GM19238 (cell line): ENCODE data around the gene PSMG2.
A peak's percentile ranks its signal among the peaks of the same experiment; 100 is the strongest.

ENCODE experiments used
- DNase-seq: peaks from one replicate; pipeline ENCODE4 v3.0.0; 2011; ENCODE audit warnings: low spot score; ENCODE audit not compliant: insufficient read length

PSMG2 gene, protein sequence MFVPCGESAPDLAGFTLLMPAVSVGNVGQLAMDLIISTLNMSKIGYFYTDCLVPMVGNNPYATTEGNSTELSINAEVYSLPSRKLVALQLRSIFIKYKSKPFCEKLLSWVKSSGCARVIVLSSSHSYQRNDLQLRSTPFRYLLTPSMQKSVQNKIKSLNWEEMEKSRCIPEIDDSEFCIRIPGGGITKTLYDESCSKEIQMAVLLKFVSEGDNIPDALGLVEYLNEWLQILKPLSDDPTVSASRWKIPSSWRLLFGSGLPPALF

DNA sequence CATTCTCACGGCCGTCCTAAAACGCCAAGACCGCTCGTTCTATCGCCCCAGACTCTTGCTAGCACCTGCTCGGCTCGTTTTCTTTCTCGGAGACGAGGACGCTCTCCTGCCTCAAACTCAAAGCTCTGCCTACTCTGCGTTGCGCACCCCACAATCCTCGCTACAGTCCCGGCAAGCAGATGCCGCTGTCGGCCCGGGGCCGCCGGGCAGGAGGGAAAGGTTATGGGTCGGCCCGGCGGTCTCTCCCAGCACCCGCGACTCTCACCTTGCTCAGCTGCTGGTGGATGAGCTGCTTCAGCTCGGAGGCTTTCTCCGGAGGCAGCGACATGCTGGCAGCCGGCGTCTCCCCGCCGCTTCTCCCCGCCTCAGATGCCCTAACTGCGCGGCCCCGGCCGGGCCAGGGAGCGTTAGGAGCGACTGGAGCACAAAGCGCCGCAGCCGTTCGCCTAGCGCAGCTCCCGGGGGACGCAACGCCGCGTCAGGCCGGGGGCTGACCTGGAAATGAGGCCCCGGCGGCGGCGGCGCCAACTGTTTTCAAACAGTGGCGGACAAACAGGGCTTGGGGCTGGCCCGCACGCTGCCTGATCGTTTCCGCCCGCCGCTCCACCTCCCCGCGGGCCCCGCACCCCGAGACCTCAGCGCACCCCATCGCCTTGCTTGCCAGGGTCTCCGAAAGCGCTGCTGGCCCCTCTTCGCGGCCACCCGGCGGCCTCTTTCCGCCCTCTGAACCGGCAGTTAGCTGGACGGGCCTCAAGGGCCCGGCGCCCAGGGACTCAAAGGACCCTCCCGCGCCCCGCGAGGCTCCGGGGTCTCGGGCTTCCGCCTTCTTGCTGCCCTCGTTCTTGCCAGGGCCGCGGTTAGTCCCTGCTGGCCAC lies at the start of gene PSMG2, which contains the start of gene CEP76:
Gene PSMG2, plus strand, starts transcription at position 822 of the 875 bp plus-strand sequence. CDS start 66 bp downstream, outside the sequence.
Gene CEP76, minus strand, starts transcription at position 503 of the 875 bp plus-strand sequence. Its CDS starts 175 bp downstream, at position 328.
- peak; percentile 88 for DNase-seq

DNA sequence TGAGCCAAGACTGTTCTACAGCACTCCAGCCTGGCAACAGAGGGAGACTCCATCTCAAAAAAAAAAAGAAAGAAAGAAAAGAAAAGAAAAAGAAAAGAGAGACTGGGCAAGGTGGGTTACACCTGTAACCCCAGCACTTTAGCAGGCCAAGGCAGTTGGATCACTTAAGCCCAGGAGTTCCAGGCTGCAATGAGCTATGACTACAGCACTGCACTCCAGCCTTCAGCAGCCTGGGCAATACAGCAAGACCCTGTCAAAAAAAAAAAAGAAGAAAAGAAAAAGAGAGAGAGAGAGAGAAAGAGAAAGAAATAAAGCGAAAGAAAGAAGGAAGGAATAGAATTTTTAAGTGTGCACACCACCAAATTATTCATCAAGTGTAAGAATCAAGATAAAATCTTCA lies 47.9 kb upstream of the PSMG2 start:
- DNase-seq, result no peak

DNA sequence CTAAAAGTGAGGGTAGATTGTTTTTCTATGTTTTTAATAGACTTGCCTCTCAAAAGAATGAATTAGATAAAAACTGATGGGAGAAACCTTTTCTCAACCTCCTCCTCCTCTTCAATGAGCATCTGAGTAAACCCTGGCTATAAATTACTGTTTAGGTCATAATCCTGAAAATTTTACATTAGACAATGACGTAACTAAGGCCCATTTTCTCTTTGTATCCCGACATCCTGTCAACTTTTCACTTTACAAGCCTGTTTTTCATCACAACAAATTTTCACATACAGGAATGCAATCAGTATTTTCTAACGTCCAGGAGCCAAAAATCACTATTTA lies 46.3 kb upstream of the PSMG2 start:
- DNase-seq, result no peak

DNA sequence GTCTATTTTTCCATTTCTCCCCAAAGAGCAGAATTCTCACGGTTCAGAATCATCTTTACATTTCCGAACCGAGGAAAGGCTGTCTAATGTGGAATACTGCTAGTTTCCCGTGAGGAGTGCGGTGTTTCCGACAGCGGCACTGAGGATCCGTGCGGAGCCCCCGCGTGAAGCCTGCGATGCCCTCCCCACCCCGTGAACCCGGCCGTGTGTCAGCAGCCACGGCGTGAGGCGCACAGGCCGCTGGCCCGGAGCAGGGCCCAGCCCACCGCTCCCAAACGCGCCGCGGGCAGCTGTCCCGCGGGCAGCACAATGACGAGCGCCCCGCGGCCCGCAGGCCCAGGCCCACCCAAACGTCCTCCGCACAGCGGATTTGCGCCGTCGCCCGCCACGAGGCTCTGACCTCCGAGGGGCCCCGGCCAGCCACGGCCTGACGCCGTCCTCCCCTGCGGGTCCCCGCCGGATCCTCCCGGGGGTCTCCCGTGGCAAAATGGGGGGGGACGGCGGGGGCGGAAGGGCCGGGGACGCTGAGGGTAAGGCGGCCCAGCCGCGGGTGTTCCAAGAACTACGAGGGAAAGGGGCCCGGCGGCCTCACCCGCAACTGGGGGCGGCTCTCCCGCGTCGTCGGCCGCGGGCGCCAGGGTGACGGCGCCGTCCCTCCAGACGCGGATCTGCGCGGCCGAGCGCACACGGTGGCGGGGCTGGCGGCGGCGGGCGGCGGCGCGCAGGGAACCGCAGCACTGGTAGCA lies 45.7 kb upstream of the PSMG2 start:
- DNase-seq, result peak; percentile 4

DNA sequence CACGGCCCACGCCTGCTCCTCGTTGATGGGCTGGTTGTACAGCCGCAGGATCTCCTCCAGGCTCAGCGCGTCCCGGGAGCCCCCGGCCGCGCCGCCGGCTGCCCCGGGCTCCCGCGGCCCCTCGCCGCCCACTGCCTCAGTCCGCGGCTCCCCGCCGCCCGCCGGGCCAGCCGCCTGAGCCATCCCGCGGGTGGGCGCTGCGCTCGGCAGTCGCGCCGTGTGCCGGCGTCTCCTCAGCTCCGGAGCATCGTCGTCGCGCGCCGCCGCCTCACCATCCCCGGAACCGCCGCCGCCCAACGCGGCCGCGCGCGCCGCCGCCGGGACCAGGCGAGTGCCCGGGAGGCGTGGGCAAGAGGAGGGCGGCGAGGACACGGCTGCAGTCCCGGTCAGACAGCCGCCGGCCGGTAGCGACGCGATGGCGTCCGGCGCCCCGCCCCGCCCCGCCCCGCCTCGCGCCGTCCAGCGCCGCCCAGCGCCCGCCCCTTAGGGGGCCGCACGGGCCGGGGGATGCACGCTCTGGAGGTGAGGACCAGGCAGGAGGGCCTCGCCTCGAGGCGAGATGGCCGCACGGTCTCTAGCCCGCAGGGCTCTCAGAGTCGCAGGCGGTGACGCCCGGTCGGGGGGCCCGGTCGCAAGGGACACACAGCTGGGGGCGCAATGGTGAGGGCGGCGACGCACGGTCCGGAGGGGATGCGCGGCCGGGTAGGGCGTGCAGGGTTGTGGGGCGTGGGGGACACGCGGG lies 45.0 kb upstream of the PSMG2 start, which contains the start of gene SPIRE1:
Gene SPIRE1, minus strand, starts transcription at position 424 of the 742 bp plus-strand sequence. Its CDS starts 241 bp downstream, at position 183.
- DNase-seq, result peak; percentile 44

DNA sequence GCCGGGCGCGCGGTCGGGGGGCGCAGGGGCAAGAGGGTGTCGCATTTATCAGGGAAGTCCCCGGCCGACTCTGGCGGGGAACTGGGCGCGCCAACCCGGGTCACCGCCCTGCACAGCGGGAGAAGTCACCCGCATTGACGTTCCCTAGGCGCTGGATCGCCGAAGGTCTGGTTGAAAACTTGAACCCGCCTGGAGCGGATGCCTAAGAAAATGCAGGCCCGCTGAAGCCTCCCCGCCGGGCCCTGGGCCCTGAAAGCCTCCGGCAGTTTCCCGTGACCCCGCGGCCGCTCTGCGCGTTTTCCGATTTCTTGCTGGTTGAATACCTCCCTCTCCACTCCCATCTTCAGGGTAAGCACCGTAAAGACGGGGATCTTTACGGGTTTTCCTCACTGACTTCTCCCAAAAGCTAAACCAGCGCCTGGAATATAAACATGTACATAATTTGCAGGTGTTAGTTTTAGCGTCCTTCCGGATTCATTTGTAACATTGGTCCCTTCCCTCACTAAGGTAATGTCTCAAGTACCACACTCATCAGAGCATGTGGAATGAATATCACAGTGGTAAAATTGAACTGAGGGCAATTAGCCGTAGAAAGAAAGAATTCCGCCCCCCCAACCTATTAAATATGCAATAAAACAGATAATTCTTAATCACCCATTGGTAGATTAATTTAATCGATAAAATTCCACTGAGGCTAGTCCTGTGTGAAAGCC lies 44.3 kb upstream of the PSMG2 start:
- peak; percentile 12 for DNase-seq

DNA sequence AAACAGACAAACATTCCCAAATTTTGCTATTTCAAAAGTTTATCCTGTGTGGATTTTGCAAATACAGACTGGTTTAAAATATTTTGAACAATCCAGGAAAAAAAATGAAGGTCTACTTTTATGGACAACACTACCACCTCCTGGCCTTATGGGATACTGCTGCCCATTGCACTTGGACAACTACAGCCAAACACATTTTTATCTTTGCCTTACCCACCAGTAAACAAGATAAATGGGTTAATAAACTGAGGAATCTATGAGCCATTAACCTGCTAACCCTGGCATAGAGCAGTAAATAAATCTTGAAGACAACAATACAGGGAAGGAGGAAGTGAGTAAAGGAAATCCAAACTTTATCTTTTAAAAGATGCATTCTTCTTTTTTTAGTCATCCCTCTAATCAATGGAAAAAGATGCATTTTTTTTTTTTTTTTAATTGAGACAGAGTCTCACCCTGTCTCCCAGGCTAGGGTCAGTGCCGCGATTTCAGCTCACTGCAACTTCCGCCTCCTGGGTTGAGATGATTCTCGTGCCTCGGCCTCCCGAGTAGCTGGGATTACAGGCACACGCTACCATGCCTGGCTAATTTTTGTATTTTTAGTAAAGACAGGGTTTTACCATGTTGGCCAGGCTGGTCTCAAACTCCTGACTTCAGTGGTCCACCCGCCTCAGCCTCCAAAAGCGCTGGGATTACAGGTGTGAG lies 42.8 kb upstream of the PSMG2 start:
- peak; percentile 23 for DNase-seq

DNA sequence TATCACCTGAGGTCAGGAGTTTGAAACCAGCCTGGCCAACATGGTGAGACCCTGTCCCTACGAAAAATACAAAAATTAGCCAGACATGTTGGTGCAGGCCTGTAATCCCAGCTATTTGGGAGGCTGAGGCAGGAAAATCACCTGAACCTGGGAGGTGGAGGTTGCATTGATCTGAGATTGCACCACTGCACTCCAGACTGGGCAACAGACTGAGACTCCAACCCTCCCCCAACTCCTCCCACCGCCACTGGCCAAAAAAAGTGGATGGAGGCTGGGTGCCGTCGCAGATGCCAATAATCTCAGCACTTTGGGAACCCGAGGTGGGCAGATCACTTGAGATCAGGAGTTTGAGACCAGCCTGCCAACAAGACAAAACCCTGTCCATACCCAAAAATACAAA lies 34.8 kb upstream of the PSMG2 start:
- DNase-seq, result no peak

DNA sequence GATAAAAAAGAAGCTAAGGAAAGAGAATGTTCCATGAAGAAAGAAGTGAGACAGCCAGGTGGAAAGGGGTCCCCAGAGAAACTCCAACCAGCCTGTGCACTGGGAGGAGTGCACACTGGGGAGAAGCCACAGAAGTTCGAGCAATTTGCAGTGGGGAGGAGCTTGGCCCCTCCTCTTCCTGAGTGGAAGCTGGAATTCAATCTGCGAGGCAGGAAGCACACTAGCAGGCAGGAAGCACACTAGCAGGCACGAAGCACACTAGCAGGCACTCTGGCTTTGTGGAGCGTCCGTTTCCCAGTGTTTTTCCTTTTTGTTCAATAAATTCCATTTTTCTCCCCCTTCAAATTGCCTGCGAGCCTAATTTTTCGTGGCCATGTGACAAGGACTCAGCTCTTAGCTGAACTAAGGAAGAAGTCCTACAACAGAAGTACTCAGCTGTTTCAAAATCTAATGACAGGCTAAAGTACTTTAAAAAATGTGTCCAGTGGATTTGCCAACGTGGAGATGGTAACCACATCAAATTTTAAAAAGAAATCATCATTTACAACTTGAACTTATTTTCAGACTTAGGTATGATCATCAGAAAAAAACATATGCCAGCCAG lies 23.6 kb upstream of the PSMG2 start:
- DNase-seq, result no peak

DNA sequence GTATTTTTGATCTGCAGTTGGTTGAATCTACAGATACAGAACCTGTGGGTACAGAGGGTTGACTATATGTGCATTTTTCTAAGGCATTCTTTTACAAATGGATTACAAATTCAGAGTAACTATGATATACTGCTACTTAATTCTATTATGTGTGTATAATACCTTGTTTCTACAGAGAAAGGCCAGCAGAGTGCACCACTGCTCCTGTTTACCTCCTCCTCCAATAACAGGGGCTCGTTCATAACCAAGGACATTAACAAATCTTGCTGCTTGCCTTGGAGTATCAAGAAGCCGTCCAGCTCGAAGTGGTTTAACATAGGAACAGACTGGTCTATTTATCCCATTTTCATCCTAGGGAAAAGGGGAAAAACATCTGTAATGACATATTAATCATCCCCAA lies 16.7 kb upstream of the PSMG2 start:
- DNase-seq, result no peak

DNA sequence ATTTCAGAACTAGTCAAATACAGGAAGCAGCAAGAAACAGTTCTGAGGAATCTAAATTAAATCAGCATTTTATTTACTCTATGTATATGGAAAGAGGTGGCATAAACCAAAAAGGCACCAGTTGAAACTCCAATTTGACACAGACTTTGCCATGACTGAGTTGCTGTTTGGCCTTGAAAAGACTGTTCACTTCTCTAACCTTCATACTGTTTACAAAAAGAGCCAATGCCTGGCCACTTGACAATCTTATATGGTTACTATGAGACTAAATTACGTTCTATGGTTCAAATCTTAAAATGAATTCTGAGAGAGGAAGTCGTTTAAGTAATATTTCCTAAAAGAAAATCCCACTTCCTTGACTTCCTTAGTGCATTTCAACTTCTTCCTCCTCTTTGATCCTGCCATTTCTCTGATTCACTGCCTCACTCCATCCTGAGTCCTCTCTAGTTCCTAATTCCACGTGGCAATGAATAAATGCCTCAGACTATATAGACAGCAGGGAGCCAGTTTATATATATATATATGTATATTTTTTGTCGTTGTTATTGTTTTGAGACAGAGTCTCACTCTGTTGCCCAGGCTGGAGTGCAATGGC lies 13.5 kb upstream of the PSMG2 start:
- DNase-seq, result no peak

DNA sequence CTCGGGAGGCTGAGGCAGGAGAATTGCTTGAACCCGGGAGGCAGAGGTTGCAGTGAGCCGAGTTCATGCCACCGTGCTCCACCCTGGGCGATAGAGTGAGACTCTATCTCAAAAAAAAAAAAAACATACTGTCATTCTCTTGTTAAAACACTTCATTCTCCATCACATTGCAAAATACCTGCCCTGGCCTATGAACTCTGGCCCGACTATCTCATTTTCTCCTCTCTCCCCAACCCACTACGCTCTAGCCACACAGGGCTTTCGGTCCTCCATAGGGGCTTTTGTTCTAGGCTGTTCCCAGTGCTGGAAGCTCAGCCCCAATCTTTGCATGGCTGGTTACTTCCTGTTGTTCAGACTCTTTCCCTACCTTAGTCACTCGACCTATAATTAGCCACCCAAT lies 10.6 kb upstream of the PSMG2 start:
- DNase-seq, result no peak

DNA sequence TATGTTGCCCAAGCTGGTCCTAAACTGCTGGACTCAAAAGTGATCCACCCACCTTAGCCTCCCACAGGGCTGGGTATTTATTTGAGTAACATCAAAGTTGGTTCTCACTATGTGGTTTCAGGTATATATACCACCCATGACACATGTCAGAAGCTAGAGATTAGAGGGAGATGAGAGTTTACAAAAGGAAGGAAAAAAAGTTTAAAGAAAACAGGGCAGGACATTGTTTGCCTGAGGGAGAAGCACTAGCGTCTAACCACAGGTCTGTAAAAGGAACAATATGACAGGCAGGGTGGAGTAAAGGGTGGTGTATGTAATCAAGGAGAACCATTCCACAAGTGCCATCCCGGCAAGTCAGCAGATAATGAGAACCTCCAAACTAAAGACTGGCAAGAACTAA lies 8.8 kb upstream of the PSMG2 start:
- DNase-seq, result no peak

DNA sequence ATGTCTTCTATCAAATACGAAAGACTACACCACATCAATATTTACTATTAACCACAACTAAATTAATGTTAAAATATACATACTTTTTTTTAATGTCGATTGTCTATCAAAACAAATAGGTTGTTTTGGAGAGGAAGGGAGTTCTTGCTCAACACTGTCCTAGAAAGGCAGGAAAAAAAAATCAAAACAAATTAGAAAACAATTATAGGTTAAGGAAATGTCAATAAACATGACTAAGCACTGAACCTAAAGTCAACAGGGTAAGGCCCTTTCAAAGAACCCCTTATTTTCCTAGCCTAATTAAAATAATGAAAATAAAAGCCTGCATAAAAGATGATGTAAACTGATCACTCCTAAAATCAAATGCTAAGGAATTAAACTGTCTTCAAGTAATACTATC lies 3.1 kb upstream of the PSMG2 start:
- no peak for DNase-seq

DNA sequence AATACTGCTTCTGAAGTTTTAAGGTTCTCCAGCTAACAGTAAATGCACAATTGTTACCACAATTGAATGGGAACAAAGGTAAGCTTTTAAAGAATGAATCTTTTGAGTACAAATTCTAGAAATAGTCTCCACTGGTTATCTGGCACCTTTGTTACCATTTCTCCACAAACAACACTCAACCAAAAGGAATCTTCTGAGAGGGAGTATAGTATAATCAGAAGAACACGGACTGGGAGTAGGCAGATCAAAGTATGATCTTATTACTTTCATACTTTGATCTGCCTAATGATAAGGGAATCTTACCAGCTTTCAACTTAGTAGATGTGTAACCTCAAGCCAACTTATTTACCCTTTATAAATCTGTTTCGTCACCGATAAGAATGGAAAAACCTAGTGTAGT lies 1.7 kb upstream of the PSMG2 start:
- no peak for DNase-seq

DNA sequence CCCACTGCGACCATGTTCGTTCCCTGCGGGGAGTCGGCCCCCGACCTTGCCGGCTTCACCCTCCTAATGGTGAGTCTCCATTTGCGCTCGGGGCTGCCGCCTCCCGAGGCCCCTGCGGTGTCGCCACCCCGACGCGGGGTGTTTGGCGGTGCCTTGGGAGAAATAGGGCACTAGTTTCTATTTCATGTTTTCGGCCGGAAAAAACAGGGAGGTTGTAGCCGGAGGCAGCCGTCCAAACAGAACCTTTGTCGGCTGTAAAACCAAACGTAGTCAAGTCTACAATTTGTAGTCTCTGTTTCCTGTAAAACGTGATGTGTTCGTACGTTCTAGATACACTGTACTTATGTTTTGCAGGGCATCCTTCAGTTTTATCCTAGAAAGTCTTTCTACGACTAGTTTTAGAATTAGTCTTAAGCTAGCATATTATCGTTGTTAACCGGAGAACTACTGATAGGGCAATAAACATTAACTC lies 290 bp downstream of the PSMG2 start:
- DNase-seq, result no peak

DNA sequence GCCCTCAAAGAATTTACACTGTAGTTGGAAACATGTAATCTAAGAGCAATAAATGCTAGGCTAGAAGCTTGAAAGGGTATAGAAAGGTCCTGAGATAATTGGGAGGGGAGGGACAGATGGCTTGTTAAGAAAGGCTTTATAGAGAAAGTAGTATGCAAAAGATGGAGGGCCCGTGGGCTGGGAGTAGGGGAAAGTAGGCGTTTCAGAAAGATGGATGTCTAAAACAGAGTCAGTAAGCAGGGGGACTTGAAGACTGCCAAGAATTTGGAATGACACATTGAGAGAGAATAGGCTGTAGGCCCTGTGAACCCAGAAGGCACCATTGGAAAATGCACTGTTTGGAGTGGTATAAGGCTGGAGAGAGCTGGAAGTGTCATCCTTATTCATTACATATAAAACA lies 822 bp downstream of the PSMG2 start:
- no peak for DNase-seq

DNA sequence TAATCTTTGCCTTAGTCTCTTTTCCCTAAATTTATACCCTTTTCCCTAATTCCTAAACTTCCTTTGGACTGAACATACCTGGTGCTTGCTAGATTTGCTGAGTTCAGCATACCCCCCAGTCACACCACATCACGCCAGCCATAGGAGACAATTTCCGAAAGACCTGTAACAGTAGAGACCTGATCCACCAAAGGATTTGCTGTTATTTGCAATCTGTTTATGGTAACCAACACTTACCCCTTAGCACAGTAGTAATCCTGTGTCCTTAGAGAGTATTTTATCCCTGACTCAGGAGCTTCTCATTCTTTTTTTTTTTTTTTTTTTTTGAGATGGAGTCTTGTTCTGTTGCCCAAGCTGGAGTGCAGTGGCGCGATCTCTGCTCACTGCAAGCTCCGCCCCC lies 8.6 kb downstream of the PSMG2 start:
- no peak for DNase-seq
